Activated T-cell treated with anti-CD3 and anti-CD28 coated beads, Interleukin-2, amount 50 U/mL, for 72 hours (primary cell): ENCODE results near the gene MAN1A2. TPM values are rescaled to one million over a fixed set of nuclear protein-coding genes. Genes with fewer than 3 reads are reported as not detected.

ENCODE experiments used
- ATAC-seq, 2 donors: fragments of 150-1000 bp; cut with Tn5 transposase; replicated peaks in 1 of 2; 2 replicates each; pipeline ENCODE4 v1.10.0; 2021; ENCODE audit warnings: moderate library complexity in 2 of 2, mild to moderate bottlenecking in 1 of 2
- DNase-seq, 2 donors: peaks; one replicate each; pipeline ENCODE4 v3.0.0; 2021 to 2022; ENCODE audit warnings: mixed read lengths in 1 of 2
- H3K27ac Mint-ChIP-seq: one replicate; pipeline ENCODE4 v1.8.0; 2022; ENCODE audit warnings: mild to moderate bottlenecking, moderate library complexity, mixed read lengths
- H3K27me3 Mint-ChIP-seq: one replicate; pipeline ENCODE4 v1.8.0; 2022; ENCODE audit warnings: low read depth, mixed read lengths
- H3K36me3 Mint-ChIP-seq, 2 donors: one replicate each; pipeline ENCODE4 v1.8.0; 2022; ENCODE audit warnings: mixed read lengths in 2 of 2, mild to moderate bottlenecking in 1 of 2; ENCODE audit not compliant: insufficient read depth in 2 of 2
- H3K4me1 Mint-ChIP-seq: one replicate; pipeline ENCODE4 v1.8.0; 2022; ENCODE audit warnings: low read depth, mixed read lengths
- H3K4me3 Mint-ChIP-seq, 2 donors: one replicate each; pipeline ENCODE4 v1.8.0; 2022; ENCODE audit warnings: mild to moderate bottlenecking in 2 of 2, mixed read lengths in 2 of 2, moderate library complexity in 2 of 2
- H3K9me3 Mint-ChIP-seq, 2 donors: one replicate each; pipeline ENCODE4 v1.8.0; 2022; ENCODE audit warnings: mixed read lengths in 2 of 2
- total RNA-seq, 2 donors: library from RNA; stranded (reverse); gene quantifications; one replicate each; pipeline ENCODE4 v1.2.3, GENCODE V29; 2022

The MAN1A2 gene
- total RNA-seq, 2 donors from 2014 or later = 27.6 to 29.1 TPM

GRCh38 chr1:117561071-117561470 lies 193.8 kb downstream of the MAN1A2 start:
- Mint-ChIP-seq H3K9me3 (peaks cover 0 to 9% of the 10 kb centered on the region in 2 donors), H3K27me3 (peaks cover 21% of the 10 kb centered on the region), H3K4me1 (peaks cover 5% of the 10 kb centered on the region), H3K27ac (no peak overlapping the region), H3K36me3 (peaks cover 0 to 2% of the 10 kb centered on the region in 2 donors), H3K4me3 (no peak overlapping the region)
- no peak for DNase-seq
- ATAC-seq = no peak

GRCh38 chr1:117561551-117561950 lies 194.3 kb downstream of the MAN1A2 start:
- Mint-ChIP-seq H3K4me3 (no peak overlapping the region), H3K4me1 (peaks cover 5% of the 10 kb centered on the region), H3K9me3 (peaks cover 0 to 9% of the 10 kb centered on the region in 2 donors), H3K27me3 (peaks cover 21% of the 10 kb centered on the region), H3K36me3 (peaks cover 0 to 2% of the 10 kb centered on the region in 2 donors), H3K27ac (no peak overlapping the region)
- DNase-seq (no peak), ATAC-seq (no peak)

- Mint-ChIP-seq H3K9me3 (peaks cover 0 to 9% of the 10 kb centered on the region in 2 donors), H3K27me3 (peaks cover 8% of the 10 kb centered on the region), H3K4me3 (no peak overlapping the region), H3K36me3 (peaks cover 0 to 2% of the 10 kb centered on the region in 2 donors), H3K27ac (no peak overlapping the region), H3K4me1 (peaks cover 5% of the 10 kb centered on the region)
- DNase-seq (no peak), ATAC-seq (no peak)
These were observed 195.6 kb downstream of the MAN1A2 start for GRCh38 chr1:117562581-117563491.

GRCh38 chr1:117563492-117563875 lies 196.2 kb downstream of the MAN1A2 start:
- Mint-ChIP-seq H3K9me3 (peaks cover 0 to 9% of the 10 kb centered on the region in 2 donors), H3K4me1 (peaks cover 3% of the 10 kb centered on the region), H3K36me3 (peaks cover 0 to 2% of the 10 kb centered on the region in 2 donors), H3K4me3 (no peak overlapping the region), H3K27me3 (peaks cover 8% of the 10 kb centered on the region), H3K27ac (no peak overlapping the region)
- DNase-seq (no peak), ATAC-seq (no peak)

- Mint-ChIP-seq H3K4me3 (no peak overlapping the region), H3K4me1 (no peaks in the 10 kb centered on the region), H3K9me3 (peaks cover 0 to 6% of the 10 kb centered on the region in 2 donors), H3K36me3 (no peaks in the 10 kb centered on the region), H3K27ac (no peak overlapping the region), H3K27me3 (peaks cover 4% of the 10 kb centered on the region)
- DNase-seq (no peak), ATAC-seq (no peak)
These were observed 197.2 kb downstream of the MAN1A2 start for GRCh38 chr1:117564227-117565075.

- Mint-ChIP-seq H3K36me3 (no peaks in the 10 kb centered on the region), H3K27me3 (no peaks in the 10 kb centered on the region), H3K4me3 (no peak overlapping the region), H3K4me1 (peaks cover 3% of the 10 kb centered on the region), H3K9me3 (no peaks in the 10 kb centered on the region), H3K27ac (no peak overlapping the region)
- DNase-seq (no peak), ATAC-seq (no peak)
These were observed 197.9 kb downstream of the MAN1A2 start for GRCh38 chr1:117565076-117565556.

- H3K9me3 Mint-ChIP-seq = no peaks in the 10 kb centered on the region
- H3K36me3 Mint-ChIP-seq = no peaks in the 10 kb centered on the region
- H3K27me3 Mint-ChIP-seq = no peaks in the 10 kb centered on the region
- H3K4me3 Mint-ChIP-seq = no peak overlapping the region
- peaks cover 3% of the 10 kb centered on the region for H3K4me1 Mint-ChIP-seq
- DNase-seq = no peak
- H3K27ac Mint-ChIP-seq = no peak overlapping the region
- no peak for ATAC-seq
These were observed 198.7 kb downstream of the MAN1A2 start for GRCh38 chr1:117565745-117566455.

- peaks cover 3% of the 10 kb centered on the region for H3K4me1 Mint-ChIP-seq
- ATAC-seq = no peak
These were observed 199.3 kb downstream of the MAN1A2 start for GRCh38 chr1:117566556-117566955.

GRCh38 chr1:117567435-117567834 lies 200.2 kb downstream of the MAN1A2 start:
- Mint-ChIP-seq H3K36me3 (no peaks in the 10 kb centered on the region), H3K27ac (no peak overlapping the region), H3K4me3 (no peak overlapping the region), H3K27me3 (no peaks in the 10 kb centered on the region), H3K4me1 (peaks cover 4% of the 10 kb centered on the region), H3K9me3 (no peaks in the 10 kb centered on the region)
- no peak for ATAC-seq
- no peak for DNase-seq

More at GRCh38 chr1:117566556-117566955, 199.3 kb downstream of the MAN1A2 start:
- Mint-ChIP-seq H3K4me3 (no peak overlapping the region), H3K27ac (no peak overlapping the region), H3K9me3 (no peaks in the 10 kb centered on the region), H3K36me3 (no peaks in the 10 kb centered on the region), H3K27me3 (no peaks in the 10 kb centered on the region)
- no peak for DNase-seq

GRCh38 chr1:117567976-117568375 lies 200.7 kb downstream of the MAN1A2 start:
- ATAC-seq (no peak), DNase-seq (no peak)
- Mint-ChIP-seq H3K27me3 (no peaks in the 10 kb centered on the region), H3K9me3 (no peaks in the 10 kb centered on the region), H3K4me1 (peaks cover 10% of the 10 kb centered on the region), H3K36me3 (no peaks in the 10 kb centered on the region), H3K27ac (no peak overlapping the region), H3K4me3 (no peak overlapping the region)

GRCh38 chr1:117568999-117569398 lies 201.8 kb downstream of the MAN1A2 start:
- H3K36me3 Mint-ChIP-seq = no peaks in the 10 kb centered on the region
- H3K9me3 Mint-ChIP-seq = no peaks in the 10 kb centered on the region
- H3K4me1 Mint-ChIP-seq = peaks cover 20% of the 10 kb centered on the region
- no peak for DNase-seq
- H3K27me3 Mint-ChIP-seq = no peaks in the 10 kb centered on the region
- no peak for ATAC-seq
- H3K27ac Mint-ChIP-seq = no peak overlapping the region
- no peak overlapping the region for H3K4me3 Mint-ChIP-seq

GRCh38 chr1:117569856-117570255 lies 202.6 kb downstream of the MAN1A2 start:
- no peaks in the 10 kb centered on the region for H3K36me3 Mint-ChIP-seq
- no peak for DNase-seq
- no peak overlapping the region for H3K27ac Mint-ChIP-seq
- no peak overlapping the region for H3K4me3 Mint-ChIP-seq
- H3K4me1 Mint-ChIP-seq = peaks cover 23% of the 10 kb centered on the region
- ATAC-seq = no peak
- no peaks in the 10 kb centered on the region for H3K27me3 Mint-ChIP-seq
- H3K9me3 Mint-ChIP-seq = no peaks in the 10 kb centered on the region
